Mucosa of stomach (tissue), 1 donor: ENCODE measurements around the gene COG2.
"Not testable (repeated sequence)": the region's sequence is repeated elsewhere in the genome, so short reads cannot be mapped to it uniquely, and the experiment has no call there.

Source experiments
- H3K27me3 ChIP-seq: one replicate; pipeline ENCODE4 v1.7.0; 2013; ENCODE audit warnings: mild to moderate bottlenecking, low read length; ENCODE audit not compliant: control insufficient read depth, insufficient read depth
- H3K36me3 ChIP-seq: one replicate; pipeline ENCODE4 v1.7.0; 2013; ENCODE audit warnings: low read length; ENCODE audit not compliant: control insufficient read depth, insufficient read depth
- H3K4me1 ChIP-seq: one replicate; pipeline ENCODE4 v1.7.0; 2013; ENCODE audit warnings: mild to moderate bottlenecking, low read length; ENCODE audit not compliant: control insufficient read depth, insufficient read depth
- H3K4me3 ChIP-seq: one replicate; pipeline ENCODE4 v1.7.0; 2013; ENCODE audit warnings: low read length
- H3K9ac ChIP-seq: one replicate; pipeline ENCODE4 v1.7.0; 2013; ENCODE audit warnings: mild to moderate bottlenecking, low read length, moderate library complexity
- H3K9me3 ChIP-seq: one replicate; pipeline ENCODE4 v1.7.0; 2013; ENCODE audit warnings: mild to moderate bottlenecking, low read length, moderate library complexity; ENCODE audit not compliant: control insufficient read depth
- donor health status: Pancreatic carcinoma.

The COG2 gene

GRCh38 chr1:230651235-230651634 is 9.0 kb downstream of the COG2 start:
- Histone ChIP-seq H3K4me3 (no peak overlapping the region), H3K4me1 (peaks cover 3% of the 10 kb centered on the region), H3K36me3 (no peaks in the 10 kb centered on the region), H3K9ac (no peak overlapping the region), H3K9me3 (no peaks in the 10 kb centered on the region), H3K27me3 (no peaks in the 10 kb centered on the region)

GRCh38 chr1:230656719-230657118 is 14.4 kb downstream of the COG2 start:
- H3K36me3 ChIP-seq, H3K9ac ChIP-seq, H3K4me1 ChIP-seq, H3K4me3 ChIP-seq, H3K9me3 ChIP-seq, H3K27me3 ChIP-seq: not testable (repeated sequence)

DNA sequence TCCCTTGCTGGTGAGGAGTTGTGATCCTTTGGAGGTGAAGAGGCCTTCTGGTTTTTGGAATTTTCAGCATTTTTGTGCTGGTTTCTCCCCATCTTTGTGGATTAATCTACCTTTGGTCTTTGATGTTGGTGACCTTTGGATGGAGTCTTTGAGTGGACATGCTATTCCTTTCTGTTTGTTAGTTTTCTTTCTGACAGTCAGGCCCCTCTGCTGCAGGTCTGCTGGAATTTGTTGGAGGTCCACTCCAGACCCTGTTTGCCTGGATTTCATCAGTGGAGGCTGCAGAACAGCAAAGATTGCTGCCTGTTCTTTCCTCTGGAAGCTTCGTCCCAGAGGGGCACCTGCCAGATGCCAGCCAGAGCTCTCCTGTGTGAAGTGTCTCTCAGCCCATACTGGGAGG is 15.8 kb downstream of the COG2 start:
- H3K4me3 ChIP-seq, H3K27me3 ChIP-seq, H3K9me3 ChIP-seq, H3K4me1 ChIP-seq, H3K9ac ChIP-seq, H3K36me3 ChIP-seq: not testable (repeated sequence)

DNA sequence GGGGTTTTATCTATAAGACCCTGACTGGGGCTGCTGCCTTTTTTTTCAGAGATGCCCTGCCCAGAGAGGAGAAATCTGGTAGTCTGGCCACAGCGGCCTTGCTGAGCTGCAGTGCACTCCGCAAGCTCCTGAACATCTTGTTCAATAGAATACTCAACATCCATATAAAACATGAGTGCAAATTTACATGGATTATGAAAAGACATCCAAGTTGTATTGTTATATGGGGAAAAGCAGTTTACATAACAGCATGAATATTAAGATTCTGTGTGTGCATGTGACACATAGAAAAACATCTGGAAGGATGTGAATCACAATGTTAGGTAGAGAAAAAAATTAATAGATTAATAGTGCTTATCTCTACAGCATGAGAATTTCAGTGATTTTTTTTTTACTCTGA is 16.4 kb downstream of the COG2 start:
- no peak overlapping the region for H3K9ac ChIP-seq
- H3K36me3 ChIP-seq: no peaks in the 10 kb centered on the region
- H3K4me1 ChIP-seq: no peaks in the 10 kb centered on the region
- no peak overlapping the region for H3K4me3 ChIP-seq
- H3K27me3 ChIP-seq: no peaks in the 10 kb centered on the region
- no peaks in the 10 kb centered on the region for H3K9me3 ChIP-seq

DNA sequence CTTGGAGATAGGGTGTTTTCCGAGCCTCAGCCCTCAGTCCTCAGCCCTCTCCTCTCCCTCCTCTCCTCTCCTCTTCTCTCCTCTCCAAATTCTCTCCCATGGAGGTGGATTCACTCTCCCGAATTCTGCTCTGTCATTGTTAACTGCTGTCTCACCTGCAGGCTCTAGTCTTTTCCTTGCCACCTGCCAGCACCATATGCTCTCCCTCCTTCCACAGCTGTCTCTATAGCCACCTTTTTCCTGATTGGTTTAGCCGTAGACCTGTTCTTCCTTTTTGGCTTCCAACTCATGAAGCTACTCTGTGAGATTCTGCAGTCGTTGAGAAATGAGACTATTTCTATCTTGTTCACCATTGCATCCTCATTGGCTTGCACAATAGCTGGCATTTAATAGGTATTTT is 19.7 kb downstream of the COG2 start:
- no peaks in the 10 kb centered on the region for H3K4me1 ChIP-seq
- H3K27me3 ChIP-seq: no peaks in the 10 kb centered on the region
- H3K4me3 ChIP-seq: no peak overlapping the region
- no peaks in the 10 kb centered on the region for H3K36me3 ChIP-seq
- H3K9ac ChIP-seq: no peak overlapping the region
- H3K9me3 ChIP-seq: no peaks in the 10 kb centered on the region

- H3K9ac ChIP-seq: no peak overlapping the region
- H3K36me3 ChIP-seq: no peaks in the 10 kb centered on the region
- no peaks in the 10 kb centered on the region for H3K4me1 ChIP-seq
- H3K27me3 ChIP-seq: no peaks in the 10 kb centered on the region
- H3K4me3 ChIP-seq: no peak overlapping the region
- no peaks in the 10 kb centered on the region for H3K9me3 ChIP-seq
Observed at GRCh38 chr1:230668227-230668626, 25.9 kb downstream of the COG2 start.

DNA sequence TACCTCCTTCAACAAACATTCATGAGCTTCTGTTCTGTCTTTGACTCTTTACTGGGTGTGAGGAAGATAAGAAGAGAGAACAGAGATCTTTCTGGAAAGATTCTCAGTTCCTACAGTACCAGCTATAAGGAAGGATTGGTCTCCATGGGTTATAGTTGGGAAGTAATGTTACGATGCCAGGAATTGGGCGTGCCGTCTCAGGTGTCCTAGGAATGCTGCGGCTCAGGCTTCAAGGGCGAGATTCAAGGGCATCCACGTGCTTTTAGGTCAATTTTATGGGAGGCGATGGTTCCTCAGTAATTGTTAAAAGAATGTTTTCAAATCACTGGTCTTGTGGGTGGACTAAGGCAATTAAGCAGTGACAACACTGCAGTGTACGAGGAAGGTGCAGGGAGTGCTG is 27.3 kb downstream of the COG2 start:
- no peak overlapping the region for H3K4me3 ChIP-seq
- H3K4me1 ChIP-seq: no peaks in the 10 kb centered on the region
- H3K9ac ChIP-seq: no peak overlapping the region
- H3K36me3 ChIP-seq: no peaks in the 10 kb centered on the region
- no peaks in the 10 kb centered on the region for H3K9me3 ChIP-seq
- no peaks in the 10 kb centered on the region for H3K27me3 ChIP-seq

- H3K27me3 ChIP-seq: no peaks in the 10 kb centered on the region
- H3K36me3 ChIP-seq: peaks cover 4% of the 10 kb centered on the region
- no peak overlapping the region for H3K9ac ChIP-seq
Observed at GRCh38 chr1:230674581-230674980, 32.3 kb downstream of the COG2 start.

GRCh38 chr1:230677200-230677599 is 34.9 kb downstream of the COG2 start:
- H3K27me3 ChIP-seq: no peaks in the 10 kb centered on the region
- no peak overlapping the region for H3K4me3 ChIP-seq
- H3K4me1 ChIP-seq: no peaks in the 10 kb centered on the region
- peaks cover 5% of the 10 kb centered on the region for H3K36me3 ChIP-seq
- no peak overlapping the region for H3K9ac ChIP-seq
- H3K9me3 ChIP-seq: no peaks in the 10 kb centered on the region

More at GRCh38 chr1:230674581-230674980, 32.3 kb downstream of the COG2 start:
- H3K4me3 ChIP-seq: no peak overlapping the region
- H3K9me3 ChIP-seq: no peaks in the 10 kb centered on the region
- no peaks in the 10 kb centered on the region for H3K4me1 ChIP-seq

DNA sequence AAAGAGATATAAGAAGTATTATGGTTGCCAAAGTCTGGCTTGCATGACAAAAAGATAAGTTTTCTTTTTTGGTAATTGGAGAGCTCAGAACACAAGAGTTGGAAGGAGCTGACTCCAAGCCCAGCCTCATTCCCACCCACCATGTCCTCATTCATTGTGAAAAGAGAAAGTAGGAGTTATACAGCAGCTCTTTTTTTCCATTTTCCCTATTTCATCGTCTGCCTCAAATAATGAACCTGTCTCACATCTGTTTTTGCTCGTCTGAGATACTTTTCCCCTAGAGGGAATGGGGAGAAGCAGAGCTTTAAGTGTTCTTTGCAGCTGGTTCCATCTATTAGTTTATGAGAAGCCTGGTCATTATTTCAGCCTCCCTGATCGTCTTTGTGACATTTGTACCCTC is 36.9 kb downstream of the COG2 start:
- peaks cover 12% of the 10 kb centered on the region for H3K36me3 ChIP-seq
- H3K9me3 ChIP-seq: no peaks in the 10 kb centered on the region
- H3K27me3 ChIP-seq: no peaks in the 10 kb centered on the region
- no peak overlapping the region for H3K9ac ChIP-seq
- H3K4me3 ChIP-seq: no peak overlapping the region
- H3K4me1 ChIP-seq: no peaks in the 10 kb centered on the region

DNA sequence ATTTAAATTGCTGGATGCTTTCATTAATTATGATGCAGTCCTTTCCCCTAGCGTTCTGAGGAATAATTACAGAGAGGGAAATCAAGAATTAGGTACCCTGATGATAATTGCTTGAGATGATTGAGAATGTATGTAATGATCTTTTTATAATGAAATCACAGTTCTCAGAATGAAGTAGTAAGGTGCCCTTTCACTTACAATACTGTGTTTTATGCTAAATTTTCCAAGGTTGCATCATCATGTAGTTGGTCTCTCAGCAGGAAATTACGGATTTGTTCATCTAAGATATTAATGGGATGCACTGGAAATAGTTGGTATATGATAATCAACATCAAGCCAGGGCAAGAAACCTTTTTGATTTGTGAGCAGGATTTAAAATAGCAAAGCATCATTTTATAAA is 37.5 kb downstream of the COG2 start:
- H3K36me3 ChIP-seq: peaks cover 12% of the 10 kb centered on the region
- H3K27me3 ChIP-seq: no peaks in the 10 kb centered on the region
- H3K9ac ChIP-seq: no peak overlapping the region
- no peaks in the 10 kb centered on the region for H3K4me1 ChIP-seq
- H3K9me3 ChIP-seq: no peaks in the 10 kb centered on the region
- H3K4me3 ChIP-seq: no peak overlapping the region

DNA sequence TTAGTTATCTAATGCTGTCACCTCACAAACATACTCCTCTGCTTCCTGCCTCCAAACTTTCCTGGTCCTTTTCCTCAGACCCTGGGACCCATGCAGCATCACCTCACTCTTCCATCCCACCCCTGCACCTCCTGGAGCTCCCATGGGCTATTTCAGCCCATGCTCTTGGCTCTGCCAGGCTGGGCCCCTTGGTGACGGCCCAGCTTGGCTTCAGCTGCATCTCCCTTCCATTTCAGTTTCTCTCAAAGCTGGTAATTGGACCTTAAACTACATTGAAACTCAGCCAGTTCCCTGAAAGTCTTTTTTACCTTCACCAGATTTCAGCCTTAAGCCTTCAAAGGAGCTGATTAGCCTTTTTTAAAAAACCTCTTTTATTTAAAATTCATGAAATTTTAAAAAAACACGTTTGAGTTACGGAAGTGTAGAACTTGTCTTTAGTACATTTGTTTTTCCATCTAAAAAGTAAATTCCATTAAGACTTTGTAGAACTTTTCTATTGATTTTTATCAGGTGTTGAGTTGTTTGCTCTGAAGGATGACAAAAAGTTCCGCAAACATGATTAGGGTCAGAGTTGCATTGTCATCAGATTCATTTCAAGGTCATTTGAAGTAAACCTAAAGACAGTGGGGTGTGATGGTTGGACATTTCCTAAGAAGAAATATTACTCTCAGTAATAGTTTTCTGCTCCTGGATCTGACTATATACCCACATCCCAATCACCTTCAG is 38.2 kb downstream of the COG2 start:
- Histone ChIP-seq H3K9ac (no peak overlapping the region), H3K27me3 (no peaks in the 10 kb centered on the region), H3K36me3 (peaks cover 12% of the 10 kb centered on the region), H3K4me1 (no peaks in the 10 kb centered on the region), H3K4me3 (no peak overlapping the region), H3K9me3 (no peaks in the 10 kb centered on the region)

DNA sequence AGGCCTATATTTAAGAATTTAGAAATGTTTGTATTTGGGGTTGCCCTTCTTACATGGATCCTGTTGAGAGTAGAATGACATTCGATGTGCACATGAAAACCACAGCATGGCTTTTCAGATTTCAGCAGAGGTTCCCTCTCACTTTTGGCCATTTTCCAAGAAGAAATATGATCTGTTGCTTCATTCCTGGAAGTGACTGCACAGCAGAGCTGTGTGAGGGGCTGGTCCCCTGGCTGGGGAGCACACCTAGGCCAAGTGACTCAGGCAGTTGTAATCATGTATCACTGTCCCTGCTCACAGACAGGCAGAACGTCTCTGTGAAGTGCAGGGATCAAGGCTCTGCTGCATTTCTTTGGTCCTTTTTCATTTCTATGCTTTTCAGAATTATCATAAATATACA is 39.3 kb downstream of the COG2 start:
- H3K4me1 ChIP-seq: no peaks in the 10 kb centered on the region
- H3K36me3 ChIP-seq: peaks cover 12% of the 10 kb centered on the region
- H3K4me3 ChIP-seq: no peak overlapping the region
- no peak overlapping the region for H3K9ac ChIP-seq
- H3K27me3 ChIP-seq: no peaks in the 10 kb centered on the region
- no peaks in the 10 kb centered on the region for H3K9me3 ChIP-seq
